Activated CD8-positive, alpha-beta memory T cell treated with anti-CD3 and anti-CD28 coated beads for 24 hours (primary cell): Measurements from ENCODE around the gene PLP1.
"Not testable (repeated sequence)": the region's sequence is repeated elsewhere in the genome, so short reads cannot be mapped to it uniquely, and the experiment has no call there.

Experiments used
- DNase-seq: peaks from one replicate; pipeline ENCODE4 v3.0.0-alpha.2; 2020

Gene PLP1, protein sequence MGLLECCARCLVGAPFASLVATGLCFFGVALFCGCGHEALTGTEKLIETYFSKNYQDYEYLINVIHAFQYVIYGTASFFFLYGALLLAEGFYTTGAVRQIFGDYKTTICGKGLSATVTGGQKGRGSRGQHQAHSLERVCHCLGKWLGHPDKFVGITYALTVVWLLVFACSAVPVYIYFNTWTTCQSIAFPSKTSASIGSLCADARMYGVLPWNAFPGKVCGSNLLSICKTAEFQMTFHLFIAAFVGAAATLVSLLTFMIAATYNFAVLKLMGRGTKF

DNA sequence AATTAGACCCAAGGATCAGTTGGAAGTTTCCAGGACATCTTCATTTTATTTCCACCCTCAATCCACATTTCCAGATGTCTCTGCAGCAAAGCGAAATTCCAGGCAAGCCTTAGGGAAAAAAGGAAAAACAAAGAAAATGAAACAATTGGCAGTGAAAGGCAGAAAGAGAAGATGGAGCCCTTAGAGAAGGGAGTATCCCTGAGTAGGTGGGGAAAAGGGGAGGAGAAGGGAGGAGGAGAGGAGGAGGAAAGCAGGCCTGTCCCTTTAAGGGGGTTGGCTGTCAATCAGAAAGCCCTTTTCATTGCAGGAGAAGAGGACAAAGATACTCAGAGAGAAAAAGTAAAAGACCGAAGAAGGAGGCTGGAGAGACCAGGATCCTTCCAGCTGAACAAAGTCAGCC is at the start of gene PLP1:
TSS of gene PLP1 (plus strand) at position 295 of the 400 bp plus-strand sequence. CDS start 156 bp downstream, outside the sequence.
- DNase-seq = no peak

DNA sequence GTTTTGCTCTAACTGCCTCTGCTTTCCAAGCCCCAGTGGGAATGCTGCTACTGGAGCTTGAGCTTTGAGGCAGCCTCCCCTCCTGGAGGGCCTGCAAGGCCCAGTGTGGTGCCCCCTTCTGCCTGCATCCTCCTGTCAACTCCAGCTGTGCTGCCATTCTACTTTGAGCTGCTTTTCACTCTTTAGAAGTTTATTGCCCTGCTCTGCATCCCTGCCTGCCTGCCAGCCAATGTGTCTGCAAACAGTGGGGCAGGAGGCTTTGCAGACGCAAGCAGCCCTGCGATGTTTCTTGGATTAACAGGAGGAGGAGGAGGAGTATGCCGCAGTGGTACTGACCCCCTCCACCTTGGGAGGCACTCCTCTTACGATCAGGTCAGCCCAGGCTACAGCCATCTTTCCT is 49.5 kb upstream of the PLP1 start:
- no peak for DNase-seq

DNA sequence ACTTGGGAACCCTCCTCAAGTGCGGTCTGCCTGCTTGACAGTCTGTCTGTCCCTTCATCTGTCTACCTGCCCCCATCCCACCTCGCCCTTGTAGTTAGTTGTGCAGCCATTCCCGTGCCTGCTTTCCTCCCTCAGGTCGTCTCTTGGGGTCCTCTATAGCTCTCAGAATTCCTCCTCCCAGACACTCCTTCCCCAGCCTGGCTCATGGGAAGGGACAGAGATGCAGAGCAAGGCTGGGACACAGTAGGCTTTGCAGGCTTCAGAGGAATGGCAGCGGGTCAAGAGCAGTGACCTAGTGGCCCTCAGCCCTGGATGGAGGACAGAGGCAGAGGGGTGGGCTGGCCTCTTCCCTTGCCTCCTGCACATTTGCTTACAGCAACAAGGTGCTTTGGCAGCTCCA is 47.6 kb upstream of the PLP1 start:
- no peak for DNase-seq

DNA sequence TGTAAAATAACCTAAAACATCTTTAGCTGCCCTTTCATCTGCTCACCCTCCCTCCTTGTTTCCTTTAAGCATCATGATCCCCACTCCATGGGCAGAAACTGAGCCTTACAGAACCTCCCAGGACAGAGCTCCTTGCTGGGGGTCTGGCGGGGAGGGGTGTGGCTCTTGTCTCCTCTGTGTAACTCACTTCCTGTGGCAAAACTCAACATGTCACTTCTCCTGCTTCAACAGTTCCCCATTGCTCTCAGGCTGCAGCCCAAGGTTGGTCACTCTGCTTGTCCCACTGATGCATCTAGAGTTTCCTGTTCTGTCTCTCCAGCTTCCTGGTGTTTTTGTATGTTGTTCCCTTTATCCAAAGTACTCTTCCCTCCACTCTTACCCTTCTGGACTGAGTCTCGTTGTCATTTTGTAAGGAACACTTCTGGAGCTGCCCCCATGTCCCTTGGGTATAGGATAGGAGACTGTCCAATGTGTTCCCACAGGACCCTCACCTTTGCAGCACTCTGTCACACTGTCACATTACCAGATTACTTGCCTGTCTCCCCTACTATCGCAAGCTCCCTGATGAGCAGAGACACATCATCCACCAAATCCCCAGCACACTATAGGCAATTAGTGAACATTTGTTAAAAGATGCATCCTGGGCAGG is 46.4 kb upstream of the PLP1 start:
- no peak for DNase-seq

DNA sequence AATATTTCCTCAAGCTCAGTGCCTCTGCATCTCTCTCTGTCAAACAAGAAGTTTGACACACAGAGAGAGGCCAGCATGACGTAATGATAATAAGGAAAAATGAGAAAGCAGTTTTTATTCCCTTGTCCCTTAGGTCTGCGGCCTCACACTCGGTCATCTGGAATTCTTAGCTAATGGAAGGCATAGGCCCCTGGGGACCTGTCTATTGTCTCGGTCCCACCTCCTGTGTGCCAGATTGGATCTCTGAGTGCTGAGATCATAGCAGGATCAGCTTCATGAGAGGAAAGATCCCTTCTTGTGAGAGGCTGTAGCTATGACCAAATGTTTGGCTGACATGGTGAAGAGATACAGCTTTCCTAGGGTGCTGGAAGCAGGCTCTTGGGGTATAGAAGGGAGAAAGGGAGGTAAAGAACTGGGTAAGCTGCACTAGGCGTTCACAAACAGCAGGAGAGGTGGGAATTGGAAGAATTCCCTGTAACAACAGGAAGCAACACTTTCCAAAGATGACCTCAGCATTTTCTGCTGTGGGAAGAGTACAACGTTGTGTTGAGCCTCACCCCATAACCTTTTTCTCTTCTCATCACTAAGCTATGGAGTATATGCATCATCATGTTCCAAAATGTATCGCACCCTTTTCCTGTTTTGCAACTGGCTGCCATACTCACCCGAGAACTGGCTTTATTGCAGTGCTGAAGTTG is 45.7 kb upstream of the PLP1 start:
- no peak for DNase-seq

DNA sequence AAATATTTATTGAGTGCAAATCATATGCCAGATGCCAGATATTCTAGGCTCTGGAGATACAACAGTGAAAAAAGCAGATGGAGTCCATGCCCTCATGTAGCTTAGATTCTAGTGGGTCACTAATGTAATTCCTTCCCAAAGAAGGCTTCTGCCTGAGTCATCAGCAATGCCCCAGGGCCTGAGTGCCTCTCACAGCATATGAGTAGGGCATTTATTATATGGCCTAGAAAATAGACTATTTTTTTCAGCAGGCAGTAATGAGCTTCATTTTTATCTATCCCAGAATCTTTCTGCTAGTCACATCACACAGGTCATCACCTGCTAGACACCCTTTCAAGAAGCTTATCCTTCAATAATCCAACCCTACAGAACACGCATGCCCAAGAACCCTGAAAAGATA is 43.6 kb upstream of the PLP1 start:
- no peak for DNase-seq

DNA sequence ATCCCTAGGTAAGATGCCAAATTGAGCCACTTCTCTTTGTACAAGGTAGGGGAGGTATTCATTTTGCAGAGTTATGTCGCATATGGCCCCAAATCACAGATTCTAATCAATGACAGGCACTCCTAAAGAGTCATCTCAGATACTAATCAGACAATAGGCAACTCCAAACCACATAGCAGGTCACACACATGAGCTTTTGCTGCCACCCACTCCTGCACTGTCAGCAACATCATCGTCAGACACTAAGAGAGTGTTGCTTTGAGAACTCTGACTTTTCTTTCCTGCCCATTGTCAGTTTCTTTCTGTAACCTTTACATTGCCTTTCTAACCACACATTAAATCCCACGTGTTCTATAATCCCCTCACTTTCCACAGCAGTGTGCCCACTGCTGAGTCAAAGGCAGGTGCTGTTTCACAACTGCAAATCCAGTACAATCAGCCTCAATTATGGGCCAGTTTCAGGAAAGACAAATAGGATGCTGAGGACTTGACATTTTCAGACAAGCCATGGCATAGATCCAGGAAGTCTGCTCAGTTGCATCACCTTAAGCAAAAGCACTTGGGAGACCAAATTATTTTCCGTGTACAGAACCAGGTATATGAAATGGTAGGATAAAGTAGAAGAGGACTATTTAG is 42.4 kb upstream of the PLP1 start:
- DNase-seq = no peak

DNA sequence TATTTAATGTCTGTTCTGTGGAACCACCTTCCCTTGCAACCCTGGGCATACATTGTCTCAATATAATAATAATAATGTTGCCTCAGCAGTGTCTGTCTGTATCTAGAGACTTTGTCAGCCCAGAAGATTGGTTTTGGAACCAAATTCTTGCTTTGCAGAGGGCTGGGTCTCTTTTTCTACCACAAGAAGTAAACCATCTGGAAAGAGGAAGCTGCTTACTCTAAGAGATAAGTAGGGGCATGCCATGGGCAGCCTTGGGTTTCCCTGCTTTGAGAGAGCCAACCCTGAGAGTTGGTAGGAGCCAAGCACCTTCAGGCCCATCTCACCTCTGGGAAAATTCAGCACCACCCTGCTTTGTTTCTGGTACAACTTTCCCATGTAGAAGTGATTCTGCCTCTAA is 38.9 kb upstream of the PLP1 start:
- no peak for DNase-seq

DNA sequence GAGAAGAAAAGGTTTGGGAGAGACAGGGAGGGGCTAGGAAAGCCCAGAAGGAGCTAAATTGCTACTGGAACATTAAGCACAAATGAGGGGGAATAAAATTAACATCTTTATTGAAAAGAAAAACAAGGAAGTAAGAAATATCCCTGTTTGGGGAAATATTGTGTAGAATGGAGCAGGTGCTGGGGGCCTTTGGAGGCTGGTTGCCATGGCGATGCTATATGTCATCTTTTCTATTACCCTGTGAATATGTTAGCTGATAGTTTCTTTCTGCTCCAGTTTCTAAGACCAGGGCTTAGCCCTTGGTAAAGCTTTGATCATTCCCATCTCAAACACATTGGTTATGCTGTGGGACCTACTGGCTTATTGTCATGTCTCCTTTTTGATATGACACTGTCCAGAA is 37.2 kb upstream of the PLP1 start:
- DNase-seq = no peak

DNA sequence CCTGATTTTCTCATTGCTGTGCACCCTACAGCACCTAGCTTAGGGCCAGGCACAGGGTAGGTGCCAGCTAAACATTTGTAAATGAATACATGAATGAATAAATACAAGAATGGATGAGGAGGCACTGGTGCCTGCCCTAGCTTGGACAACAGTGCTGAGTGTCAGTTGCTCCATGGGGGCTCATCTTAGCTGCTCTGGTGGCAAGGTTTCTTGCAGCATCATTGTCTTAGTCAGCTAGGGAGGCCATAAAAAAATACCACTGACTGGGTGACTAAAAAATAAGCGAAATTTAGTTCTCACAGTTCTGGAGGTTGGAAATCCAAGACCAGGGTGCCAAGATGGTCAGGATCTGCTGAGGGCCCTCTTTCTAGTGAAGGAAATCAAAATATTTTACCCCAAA is 34.8 kb upstream of the PLP1 start:
- no peak for DNase-seq

DNA sequence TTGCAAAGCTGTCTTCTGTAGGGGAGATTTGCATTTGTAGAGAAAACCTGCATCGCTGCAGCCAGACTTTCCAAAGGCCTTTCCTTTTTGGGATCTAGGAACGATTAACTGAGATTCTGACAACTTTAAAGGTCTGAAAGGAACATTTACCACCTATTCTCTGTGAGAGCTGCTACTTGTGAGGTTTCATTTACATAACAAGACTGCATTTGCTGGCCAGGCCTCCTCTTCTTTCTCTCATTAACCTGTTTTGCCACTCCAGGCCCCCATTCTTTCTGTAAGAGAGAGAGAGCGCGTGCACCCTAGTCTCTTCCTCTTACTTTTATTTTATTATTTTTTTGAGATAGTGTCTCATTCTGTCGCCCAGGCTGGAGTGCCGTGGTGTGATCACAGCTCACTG is 34.3 kb upstream of the PLP1 start:
- DNase-seq = no peak

DNA sequence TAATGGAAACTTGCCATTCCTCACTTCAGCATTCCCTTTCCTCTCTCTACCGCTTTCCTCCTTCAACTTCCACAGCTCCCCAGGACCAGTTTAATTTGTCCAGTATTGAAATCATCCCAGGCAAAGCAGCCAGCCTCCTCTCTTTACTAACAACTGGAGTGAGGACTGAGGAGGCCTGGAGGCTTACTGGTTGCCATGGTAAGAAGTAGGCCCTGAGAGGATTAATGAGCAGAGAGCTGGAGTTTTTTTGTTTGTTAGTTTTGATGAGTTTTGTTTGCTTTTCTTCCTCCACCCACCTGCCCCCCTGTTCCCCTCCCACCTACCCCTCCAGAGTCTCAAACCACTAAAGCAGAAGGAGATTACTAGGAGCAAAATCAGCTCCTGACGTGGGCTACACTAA is 29.5 kb upstream of the PLP1 start:
- no peak for DNase-seq

DNA sequence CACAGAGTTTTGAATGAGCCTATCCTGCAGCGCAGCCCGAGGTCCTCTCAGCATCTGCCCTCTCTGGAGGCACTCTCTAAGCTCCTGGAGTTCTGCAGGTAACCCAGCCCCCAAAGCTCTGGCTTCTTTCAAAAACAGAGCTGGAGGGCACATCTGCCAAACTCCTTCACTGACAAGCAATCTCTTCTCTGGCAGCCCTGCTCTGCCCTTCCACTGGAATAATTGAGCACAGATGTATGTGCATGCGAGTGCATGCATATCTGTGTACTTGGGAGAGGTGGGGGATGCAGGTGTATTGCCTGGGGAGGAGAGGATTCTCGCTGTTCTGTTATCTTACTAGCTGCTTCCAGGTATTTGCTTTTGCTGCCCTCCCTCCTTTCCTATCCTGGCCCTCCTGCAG is 22.2 kb upstream of the PLP1 start:
- DNase-seq = no peak

DNA sequence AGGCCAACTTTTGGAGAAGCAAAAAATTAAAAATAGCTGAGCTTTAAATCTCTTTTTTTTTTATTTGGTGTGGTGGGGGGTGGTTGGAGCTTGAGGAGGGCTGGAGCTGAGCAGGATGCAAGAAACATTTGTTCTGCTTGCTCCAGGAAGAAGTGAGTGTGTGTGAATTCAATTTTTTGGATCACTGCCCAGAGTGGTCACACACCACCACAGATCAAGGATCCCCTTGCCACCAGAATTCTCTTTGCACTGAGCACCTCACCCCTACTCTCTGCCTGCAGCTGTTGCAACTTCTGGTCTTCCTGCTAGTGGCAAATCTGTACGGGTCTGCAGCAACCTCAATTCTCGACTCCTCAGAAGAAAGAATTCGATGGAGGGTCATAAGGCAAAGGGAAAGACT is 19.9 kb upstream of the PLP1 start:
- DNase-seq = no peak

DNA sequence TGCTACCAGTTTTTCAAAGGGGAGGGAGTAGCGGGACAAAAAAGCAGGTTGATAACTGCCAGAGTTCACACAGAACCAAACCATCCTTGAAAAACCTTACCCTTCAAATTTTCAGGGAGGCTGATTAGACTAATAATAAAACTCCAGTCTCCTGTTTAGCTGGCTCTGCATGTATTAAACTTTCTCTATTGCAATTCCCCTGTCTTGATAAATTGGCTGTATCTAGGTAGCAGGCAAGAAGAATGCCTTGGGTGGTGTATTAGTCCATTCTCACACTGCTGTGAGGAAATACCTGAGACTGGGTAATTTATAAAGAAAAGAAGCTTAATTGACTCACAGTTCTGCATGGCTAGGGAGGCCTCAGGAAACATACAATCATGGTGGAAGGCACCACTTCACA is 18.1 kb upstream of the PLP1 start:
- no peak for DNase-seq

DNA sequence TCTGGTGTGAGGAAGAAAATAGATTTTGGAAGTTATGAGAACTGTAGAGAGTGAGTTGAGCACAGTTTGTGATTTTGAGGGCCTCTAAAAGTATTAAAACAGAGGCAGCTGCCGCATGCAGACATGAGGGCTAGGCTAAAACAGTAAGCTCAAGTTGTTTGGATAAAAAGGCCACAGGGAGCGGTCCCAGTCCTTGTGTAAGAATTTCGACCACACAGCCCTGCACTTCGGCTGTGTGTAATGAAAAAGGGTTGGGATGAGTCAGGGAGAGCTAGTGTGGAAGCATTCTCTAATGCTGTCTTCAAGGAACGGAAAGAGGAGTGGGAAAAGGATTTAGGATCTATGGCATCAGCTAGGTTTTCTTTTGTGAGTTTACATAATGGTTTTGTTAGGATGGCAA is 13.1 kb upstream of the PLP1 start:
- not testable (repeated sequence) for DNase-seq

DNA sequence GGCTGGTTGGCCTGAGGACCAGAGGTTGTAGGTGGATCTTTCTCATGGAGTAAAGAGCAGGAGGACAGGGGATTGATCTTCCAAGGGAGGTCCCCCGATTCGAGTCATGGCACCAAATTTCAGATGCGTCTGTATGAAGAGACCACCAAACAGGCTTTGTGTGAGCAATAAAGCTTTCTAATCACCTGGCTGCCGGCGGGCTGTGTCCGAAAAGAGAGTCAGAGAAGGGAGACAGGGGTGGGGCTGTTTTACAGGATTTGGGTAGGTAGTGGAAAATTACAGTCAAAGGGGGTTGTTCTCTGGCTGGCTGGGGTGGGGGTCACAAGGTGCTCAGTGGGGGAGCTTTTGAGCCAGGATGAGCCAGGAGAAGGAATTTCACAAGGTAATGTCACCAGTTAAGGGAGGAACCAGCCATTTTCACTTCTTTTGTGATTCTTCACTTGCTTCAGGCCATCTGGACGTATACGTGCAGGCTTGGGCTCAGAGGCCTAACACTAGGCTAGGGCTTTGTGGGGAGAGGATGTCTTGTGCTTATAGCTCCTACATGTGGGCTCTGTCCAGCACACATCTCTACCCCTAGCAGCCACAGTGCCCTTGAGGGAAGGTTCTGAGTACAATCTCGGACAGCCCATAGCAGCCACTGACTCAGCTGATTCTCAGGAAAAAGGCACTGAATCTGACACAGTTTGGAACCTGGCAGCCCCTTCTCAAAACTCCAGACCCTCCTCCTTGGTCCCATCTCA is 9.7 kb upstream of the PLP1 start:
- DNase-seq = not testable (repeated sequence)

DNA sequence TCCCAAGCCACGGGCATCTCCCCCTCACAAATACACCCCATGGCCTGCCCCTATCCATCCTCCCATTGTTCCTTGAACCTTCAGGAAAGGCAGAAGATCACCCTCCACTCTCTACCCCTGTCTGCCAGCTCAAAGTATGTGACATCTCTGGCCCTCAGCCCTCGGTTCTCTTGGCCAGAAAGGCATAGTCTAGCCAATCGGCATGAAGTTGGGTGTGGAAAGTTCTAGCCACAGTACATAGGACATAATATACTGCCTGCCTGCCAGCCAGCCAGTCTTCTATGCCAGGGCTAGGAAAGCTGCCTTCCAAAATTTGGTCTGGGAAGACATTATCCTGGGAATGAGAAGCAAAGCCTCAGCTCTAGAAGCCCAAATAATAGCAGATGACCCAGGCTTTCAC is 3.2 kb upstream of the PLP1 start:
- DNase-seq = no peak

DNA sequence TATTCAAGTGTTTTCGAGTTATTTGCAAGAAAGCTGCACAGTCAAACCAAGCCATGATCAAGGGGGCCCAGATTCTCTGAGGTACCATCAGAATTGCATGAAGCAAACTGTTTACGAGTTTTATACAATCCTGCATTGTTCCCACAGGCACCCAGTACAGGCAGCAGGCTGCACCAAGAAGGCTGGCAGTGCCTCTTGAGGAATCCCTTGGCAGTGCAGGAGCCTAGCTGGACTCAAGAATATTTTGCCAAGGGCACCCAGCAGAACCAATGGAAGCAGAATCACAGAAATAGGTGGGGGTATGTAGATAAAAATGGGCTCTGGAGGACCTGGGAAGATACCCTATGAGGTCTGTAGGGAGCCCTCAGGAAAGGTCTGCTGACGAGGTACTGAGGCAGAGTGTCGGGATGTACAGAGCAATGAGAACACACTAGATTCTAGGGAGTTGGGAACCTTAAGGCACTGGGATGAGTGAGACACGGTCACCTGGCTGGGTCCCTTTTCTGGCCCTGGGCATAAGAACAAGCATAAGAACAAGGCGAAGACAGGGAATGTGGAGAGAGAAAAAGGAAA is 2.5 kb upstream of the PLP1 start:
- DNase-seq = no peak

DNA sequence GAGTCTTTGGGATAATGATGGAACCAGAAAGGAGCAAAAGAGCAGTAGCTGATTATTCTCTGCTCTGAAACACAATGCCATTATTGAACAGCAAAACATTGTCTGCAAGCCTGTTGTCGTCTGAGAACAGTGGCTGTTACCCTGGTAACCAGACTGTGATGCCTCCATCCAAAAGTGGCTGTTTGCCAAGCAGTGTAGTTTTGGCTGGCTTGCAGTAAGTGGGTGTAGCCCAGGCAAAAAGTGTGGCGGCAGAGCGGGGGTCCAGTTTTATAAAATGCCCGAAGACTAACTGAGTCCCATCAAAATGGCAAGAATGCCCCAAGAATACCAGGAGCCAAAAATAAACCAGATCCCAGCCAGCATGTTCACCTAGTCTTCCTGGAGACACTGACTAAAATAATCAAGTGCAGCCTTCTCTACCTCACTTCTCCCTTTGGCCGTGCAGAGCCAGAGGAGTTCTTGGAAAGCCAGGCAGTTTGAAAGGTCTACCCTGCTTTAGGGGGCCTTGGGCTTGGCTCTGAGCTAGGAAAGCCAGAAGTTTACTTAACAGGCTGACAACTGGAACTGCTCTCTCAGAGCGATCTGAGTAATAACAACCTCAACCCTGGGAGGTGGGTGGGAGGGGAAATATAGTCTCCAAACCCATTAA is 2.6 kb downstream of the PLP1 start:
- DNase-seq = no peak

DNA sequence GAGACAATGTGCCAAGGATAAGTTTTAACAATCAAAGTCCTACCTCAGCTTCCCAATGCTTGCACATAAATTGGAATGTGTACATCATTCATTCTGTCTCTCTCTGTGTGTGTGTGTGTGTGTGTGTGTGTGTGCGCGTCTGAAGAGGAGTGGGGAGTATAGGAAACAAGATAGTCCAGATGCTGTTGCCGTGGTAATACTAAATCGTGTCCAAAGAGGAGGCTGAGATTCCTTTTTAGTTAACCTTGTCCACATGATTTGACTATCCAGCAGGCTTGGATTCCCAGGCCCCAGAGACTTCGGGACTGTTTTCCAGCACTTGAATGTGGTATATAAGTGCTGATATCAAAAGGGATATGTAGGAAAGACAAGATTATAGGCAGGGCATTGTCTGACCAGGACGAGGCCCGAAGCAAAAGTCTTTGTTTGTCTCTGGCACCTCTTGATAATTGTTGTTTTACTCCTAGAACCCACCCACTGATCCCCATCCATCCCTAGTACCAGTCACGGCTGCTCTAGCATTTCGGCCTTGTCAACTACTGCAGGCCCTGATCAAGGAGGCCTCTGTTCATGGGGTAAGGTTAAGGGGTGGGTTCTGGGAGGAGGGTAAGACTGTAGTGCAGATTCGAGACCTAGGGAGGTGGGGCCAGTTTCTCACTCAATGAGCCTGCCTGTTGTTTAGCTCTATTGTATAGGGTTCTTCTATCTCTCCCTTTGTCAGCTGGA is 3.9 kb downstream of the PLP1 start:
- DNase-seq = no peak

DNA sequence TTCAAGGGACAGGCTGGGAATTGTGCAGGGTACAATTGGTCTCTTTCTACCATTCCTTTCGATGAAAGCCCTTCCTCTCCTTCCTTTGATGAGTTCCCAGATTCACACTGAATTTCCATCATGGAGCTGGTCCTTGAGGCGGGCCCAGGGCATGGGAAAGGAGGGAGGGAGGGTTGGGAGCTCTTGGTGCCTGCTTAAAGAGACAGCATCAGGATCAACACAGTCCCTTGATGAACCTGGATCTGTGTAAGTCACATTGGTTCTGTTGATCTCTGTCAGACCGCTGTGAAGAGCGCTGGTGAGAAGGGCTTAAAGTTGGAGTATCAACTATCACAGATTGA is 4.4 kb downstream of the PLP1 start:
- DNase-seq = no peak
